Neural cell (in vitro differentiated cells): Measurements from ENCODE around the gene MUC22. TPM values are rescaled to one million over a fixed set of nuclear protein-coding genes. Genes with fewer than 3 reads are reported as not detected.

Experiments
- H2AFZ ChIP-seq: fragments of 200-600, 300-800 bp; sonication (generic), shearing (Covaris generic); 2 replicates; pipeline ENCODE4 v1.6.0; 2014; ENCODE audit warnings: low read depth, mild to moderate bottlenecking, antibody characterized with exemption, low read length, moderate library complexity
- H3F3A ChIP-seq: fragments of 200-600 bp; shearing (Covaris generic); 2 replicates; pipeline ENCODE4 v1.6.1; 2016; ENCODE audit warnings: mild to moderate bottlenecking, moderate library complexity, mixed read lengths, antibody characterized with exemption, low read length; ENCODE audit not compliant: insufficient read depth, poor library complexity, severe bottlenecking
- H3K27ac ChIP-seq: fragments of 200-600, 300-800 bp; sonication (generic), shearing (Covaris generic); 2 replicates; pipeline ENCODE4 v1.5.1; 2014; ENCODE audit warnings: mild to moderate bottlenecking, low read length, moderate library complexity
- H3K27me3 ChIP-seq: fragments of 300-800, 200-600 bp; sonication (generic), shearing (Covaris generic); 2 replicates; pipeline ENCODE4 v1.6.0; 2014; ENCODE audit warnings: mild to moderate bottlenecking, low read depth, low read length, moderate library complexity; ENCODE audit not compliant: insufficient read depth
- H3K36me3 ChIP-seq: fragments of 300-800, 200-600 bp; sonication (generic), shearing (Covaris generic); 2 replicates; pipeline ENCODE4 v1.5.1; 2014; ENCODE audit warnings: mild to moderate bottlenecking, antibody characterized with exemption, low read length, moderate library complexity; ENCODE audit not compliant: insufficient read depth
- H3K4me2 ChIP-seq: fragments of 300-800, 200-600 bp; sonication (generic), shearing (Covaris generic); 2 replicates; pipeline ENCODE4 v1.6.0; 2014; ENCODE audit warnings: mild to moderate bottlenecking, low read length
- H3K4me3 ChIP-seq: fragments of 300-800, 200-600 bp; sonication (generic), shearing (Covaris generic); 2 replicates; pipeline ENCODE4 v1.5.1; 2014; ENCODE audit warnings: mild to moderate bottlenecking, low read length, moderate library complexity
- H3K79me2 ChIP-seq: fragments of 200-600 bp; shearing (Covaris generic); replicated peaks from 2 replicates; pipeline ENCODE4 v1.6.0; 2014; ENCODE audit warnings: mild to moderate bottlenecking, low read length, moderate library complexity; ENCODE audit not compliant: insufficient read depth
- H3K9ac ChIP-seq: fragments of 300-800, 200-600 bp; sonication (generic), shearing (Covaris generic); 2 replicates; pipeline ENCODE4 v1.6.1; 2016; ENCODE audit warnings: mild to moderate bottlenecking, low read length, mixed read lengths
- H3K9me2 ChIP-seq: fragments of 200-600 bp; shearing (Covaris generic); 2 replicates; pipeline ENCODE4 v1.6.1; 2016; ENCODE audit warnings: mild to moderate bottlenecking, low read length, mixed read lengths; ENCODE audit not compliant: insufficient read depth
- H3K9me3 ChIP-seq: fragments of 200-600, 300-800 bp; sonication (generic), shearing (Covaris generic); 2 replicates; pipeline ENCODE4 v1.6.1; 2016; ENCODE audit warnings: mild to moderate bottlenecking, mixed run types, low read length, moderate library complexity, mixed read lengths
- H4K20me1 ChIP-seq: fragments of 200-600 bp; shearing (Covaris generic); 2 replicates; pipeline ENCODE4 v1.6.1; 2016; ENCODE audit warnings: mild to moderate bottlenecking, mixed run types; ENCODE audit not compliant: insufficient read depth
- EP300 ChIP-seq: fragments of 450-650 bp; conservative IDR thresholded peaks from 2 replicates; pipeline ENCODE4 v1.6.1; 2014; ENCODE audit warnings: antibody characterized with exemption, mild to moderate bottlenecking, moderate library complexity; ENCODE audit not compliant: poor library complexity, severe bottlenecking
- EZH2 ChIP-seq: fragments of 200-600, 300-800 bp; shearing (Covaris generic), sonication (generic); IDR thresholded peaks from 2 replicates; pipeline ENCODE4 v1.6.1; 2014; ENCODE audit warnings: antibody characterized with exemption, low read length, borderline replicate concordance, mild to moderate bottlenecking; ENCODE audit not compliant: insufficient read depth, poor library complexity, severe bottlenecking
- MXI1 ChIP-seq: fragments of 450-650 bp; conservative IDR thresholded peaks from 2 replicates; pipeline ENCODE4 v1.6.1; 2014; ENCODE audit warnings: antibody characterized with exemption, mild to moderate bottlenecking; ENCODE audit not compliant: poor library complexity, severe bottlenecking
- POLR2AphosphoS5 ChIP-seq: IDR thresholded peaks from 2 replicates; pipeline ENCODE4 v1.6.1; 2012
- RAD21 ChIP-seq: fragments of 450-650 bp; conservative IDR thresholded peaks from 2 replicates; pipeline ENCODE4 v1.6.1; 2014; ENCODE audit warnings: antibody characterized with exemption, mild to moderate bottlenecking, moderate library complexity
- SMC3 ChIP-seq: fragments of 450-650 bp; conservative IDR thresholded peaks from 2 replicates; pipeline ENCODE4 v1.6.1; 2014; ENCODE audit warnings: antibody characterized with exemption, mild to moderate bottlenecking, moderate library complexity; ENCODE audit not compliant: poor library complexity
- TAF1 ChIP-seq: IDR thresholded peaks from 2 replicates; pipeline ENCODE4 v1.6.1; 2012; ENCODE audit warnings: low read depth
- polyA plus RNA-seq: library from polyadenylated mRNA; depleted of rRNA; stranded (reverse); fragments of >200 nt; gene quantifications from 2 replicates; pipeline ENCODE4 v1.2.3, GENCODE V29; 2014
- TF ChIP-seq, protein P1 (sequence below): fragments of 450-650 bp; IDR thresholded peaks from 2 replicates; pipeline ENCODE4 v1.5.1; 2014; ENCODE audit warnings: antibody characterized with exemption, mild to moderate bottlenecking, moderate library complexity; ENCODE audit not compliant: poor library complexity, severe bottlenecking
- TF ChIP-seq, protein P2 (sequence below): IDR thresholded peaks from 2 replicates; pipeline ENCODE4 v1.6.1; 2012; ENCODE audit warnings: borderline replicate concordance

Gene MUC22
- polyA plus RNA-seq, 1 donor from 2014 or later = not detected

DNA sequence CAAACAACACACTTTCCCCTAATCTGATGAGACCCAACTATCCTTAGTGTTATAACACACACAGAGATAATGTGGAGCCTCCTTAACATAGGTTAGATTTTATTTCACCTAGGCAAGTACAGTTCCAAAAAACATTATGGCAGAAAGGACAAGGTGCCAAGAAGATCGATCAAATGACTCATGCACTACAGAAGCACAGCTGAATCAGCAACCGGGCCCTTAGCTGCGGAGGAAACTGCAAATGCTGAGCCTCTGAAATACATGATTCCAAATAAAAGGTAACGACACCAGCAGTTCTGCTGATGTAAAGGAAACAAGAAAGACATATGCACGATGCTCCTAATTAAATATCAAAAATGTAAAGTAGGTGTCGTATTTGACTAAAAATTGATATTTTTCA lies 46.6 kb upstream of the MUC22 start:
- no peak overlapping the region for H3K4me2 ChIP-seq
- no peak overlapping the region for H3K27ac ChIP-seq
- no peaks in the 10 kb centered on the region for H3K27me3 ChIP-seq
- no peak overlapping the region for H3K4me3 ChIP-seq
- no peak overlapping the region for H2AFZ ChIP-seq
- H3K79me2 ChIP-seq = no peaks in the 10 kb centered on the region
- H3K36me3 ChIP-seq = no peaks in the 10 kb centered on the region
- no peak overlapping the region for H3K9ac ChIP-seq
- H3F3A ChIP-seq = no peaks in the 10 kb centered on the region
- no peaks in the 10 kb centered on the region for H4K20me1 ChIP-seq
- no peaks in the 10 kb centered on the region for H3K9me2 ChIP-seq
- TF ChIP-seq SMC3 = no peak
- TF ChIP-seq, protein P1, sequence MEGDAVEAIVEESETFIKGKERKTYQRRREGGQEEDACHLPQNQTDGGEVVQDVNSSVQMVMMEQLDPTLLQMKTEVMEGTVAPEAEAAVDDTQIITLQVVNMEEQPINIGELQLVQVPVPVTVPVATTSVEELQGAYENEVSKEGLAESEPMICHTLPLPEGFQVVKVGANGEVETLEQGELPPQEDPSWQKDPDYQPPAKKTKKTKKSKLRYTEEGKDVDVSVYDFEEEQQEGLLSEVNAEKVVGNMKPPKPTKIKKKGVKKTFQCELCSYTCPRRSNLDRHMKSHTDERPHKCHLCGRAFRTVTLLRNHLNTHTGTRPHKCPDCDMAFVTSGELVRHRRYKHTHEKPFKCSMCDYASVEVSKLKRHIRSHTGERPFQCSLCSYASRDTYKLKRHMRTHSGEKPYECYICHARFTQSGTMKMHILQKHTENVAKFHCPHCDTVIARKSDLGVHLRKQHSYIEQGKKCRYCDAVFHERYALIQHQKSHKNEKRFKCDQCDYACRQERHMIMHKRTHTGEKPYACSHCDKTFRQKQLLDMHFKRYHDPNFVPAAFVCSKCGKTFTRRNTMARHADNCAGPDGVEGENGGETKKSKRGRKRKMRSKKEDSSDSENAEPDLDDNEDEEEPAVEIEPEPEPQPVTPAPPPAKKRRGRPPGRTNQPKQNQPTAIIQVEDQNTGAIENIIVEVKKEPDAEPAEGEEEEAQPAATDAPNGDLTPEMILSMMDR = no peak
- TF ChIP-seq, protein P2, sequence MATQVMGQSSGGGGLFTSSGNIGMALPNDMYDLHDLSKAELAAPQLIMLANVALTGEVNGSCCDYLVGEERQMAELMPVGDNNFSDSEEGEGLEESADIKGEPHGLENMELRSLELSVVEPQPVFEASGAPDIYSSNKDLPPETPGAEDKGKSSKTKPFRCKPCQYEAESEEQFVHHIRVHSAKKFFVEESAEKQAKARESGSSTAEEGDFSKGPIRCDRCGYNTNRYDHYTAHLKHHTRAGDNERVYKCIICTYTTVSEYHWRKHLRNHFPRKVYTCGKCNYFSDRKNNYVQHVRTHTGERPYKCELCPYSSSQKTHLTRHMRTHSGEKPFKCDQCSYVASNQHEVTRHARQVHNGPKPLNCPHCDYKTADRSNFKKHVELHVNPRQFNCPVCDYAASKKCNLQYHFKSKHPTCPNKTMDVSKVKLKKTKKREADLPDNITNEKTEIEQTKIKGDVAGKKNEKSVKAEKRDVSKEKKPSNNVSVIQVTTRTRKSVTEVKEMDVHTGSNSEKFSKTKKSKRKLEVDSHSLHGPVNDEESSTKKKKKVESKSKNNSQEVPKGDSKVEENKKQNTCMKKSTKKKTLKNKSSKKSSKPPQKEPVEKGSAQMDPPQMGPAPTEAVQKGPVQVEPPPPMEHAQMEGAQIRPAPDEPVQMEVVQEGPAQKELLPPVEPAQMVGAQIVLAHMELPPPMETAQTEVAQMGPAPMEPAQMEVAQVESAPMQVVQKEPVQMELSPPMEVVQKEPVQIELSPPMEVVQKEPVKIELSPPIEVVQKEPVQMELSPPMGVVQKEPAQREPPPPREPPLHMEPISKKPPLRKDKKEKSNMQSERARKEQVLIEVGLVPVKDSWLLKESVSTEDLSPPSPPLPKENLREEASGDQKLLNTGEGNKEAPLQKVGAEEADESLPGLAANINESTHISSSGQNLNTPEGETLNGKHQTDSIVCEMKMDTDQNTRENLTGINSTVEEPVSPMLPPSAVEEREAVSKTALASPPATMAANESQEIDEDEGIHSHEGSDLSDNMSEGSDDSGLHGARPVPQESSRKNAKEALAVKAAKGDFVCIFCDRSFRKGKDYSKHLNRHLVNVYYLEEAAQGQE = no peak
- no peak for TF ChIP-seq RAD21
- TF ChIP-seq TAF1 = no peak
- TF ChIP-seq EP300 = no peak
- no peak for TF ChIP-seq POLR2AphosphoS5
- TF ChIP-seq EZH2 = no peak
- TF ChIP-seq MXI1 = no peak
- H3K9me3 ChIP-seq = no peaks in the 10 kb centered on the region

DNA sequence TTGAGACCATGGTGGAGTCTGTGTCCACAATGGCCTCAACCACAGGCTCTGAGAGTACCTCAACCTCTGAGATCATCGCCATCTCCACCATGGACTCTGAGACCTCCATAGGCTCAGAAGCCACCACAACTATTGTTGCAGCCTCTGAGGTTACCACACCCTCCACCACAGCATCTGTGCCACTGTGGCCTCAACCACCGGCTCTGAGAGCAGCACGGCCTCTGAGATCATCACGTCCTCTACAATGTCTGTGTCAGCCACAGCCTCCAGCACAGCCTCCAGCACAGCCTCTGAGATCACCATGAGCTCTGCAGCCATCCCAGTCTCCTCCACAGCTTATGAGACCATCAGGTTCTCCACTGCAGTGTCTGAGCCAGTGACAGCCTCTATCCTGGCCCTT lies 46.2 kb upstream of the MUC22 start:
- Histone ChIP-seq H3K27ac (no peak overlapping the region), H3K4me3 (no peak overlapping the region), H2AFZ (no peak overlapping the region), H3K4me2 (no peak overlapping the region), H3K27me3 (no peaks in the 10 kb centered on the region), H3F3A (no peaks in the 10 kb centered on the region), H3K9me3 (no peaks in the 10 kb centered on the region), H3K36me3 (no peaks in the 10 kb centered on the region), H3K79me2 (no peaks in the 10 kb centered on the region), H3K9ac (no peak overlapping the region), H4K20me1 (no peaks in the 10 kb centered on the region), H3K9me2 (no peaks in the 10 kb centered on the region)
- TF ChIP-seq, protein P2 = no peak
- TF ChIP-seq RAD21 (no peak), TAF1 (no peak), EZH2 (no peak), EP300 (no peak), SMC3 (no peak), POLR2AphosphoS5 (no peak), MXI1 (no peak)
- TF ChIP-seq, protein P1 = no peak
